Body of pancreas (tissue), 4 donors: ENCODE data around the gene SLC39A3.

Experiments used
- POLR2A ChIP-seq, 3 donors: fragments of 450-650 bp; IDR thresholded peaks; one replicate each; pipeline ENCODE4 v1.6.1; 2016; ENCODE audit warnings: antibody characterized with exemption in 3 of 3, mild to moderate bottlenecking in 2 of 3
- TF ChIP-seq, protein P1 (sequence below), 7 experiments: fragments of 450-650 bp in 4 of 7; fragments of 200-600 bp in 3 of 7; sonication (generic) in 3 of 7; IDR thresholded peaks; one replicate each; pipeline ENCODE4 v1.5.1; 2016 to 2019; ENCODE audit warnings: antibody characterized with exemption in 7 of 7

DNA sequence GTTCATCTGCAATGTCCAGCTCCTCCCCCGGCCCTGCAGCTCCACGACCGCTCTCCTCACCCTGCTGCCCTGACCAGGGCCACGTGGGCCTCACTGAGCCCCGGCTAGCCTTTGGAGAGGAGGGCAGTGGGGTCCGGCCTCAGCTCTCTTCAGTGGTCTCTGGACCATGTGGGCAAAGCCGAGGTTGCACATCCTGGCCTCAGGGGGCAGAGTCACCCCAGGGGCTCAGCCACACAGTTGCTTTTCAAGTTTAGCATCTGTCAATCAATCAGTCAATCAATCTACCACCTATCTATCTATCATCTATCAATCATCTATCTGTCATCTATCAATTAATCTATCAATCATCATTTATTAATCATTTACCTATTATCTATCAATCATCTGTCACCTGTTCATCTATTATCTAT is 15.7 kb downstream of the SLC39A3 start:
- TF ChIP-seq, protein P1, sequence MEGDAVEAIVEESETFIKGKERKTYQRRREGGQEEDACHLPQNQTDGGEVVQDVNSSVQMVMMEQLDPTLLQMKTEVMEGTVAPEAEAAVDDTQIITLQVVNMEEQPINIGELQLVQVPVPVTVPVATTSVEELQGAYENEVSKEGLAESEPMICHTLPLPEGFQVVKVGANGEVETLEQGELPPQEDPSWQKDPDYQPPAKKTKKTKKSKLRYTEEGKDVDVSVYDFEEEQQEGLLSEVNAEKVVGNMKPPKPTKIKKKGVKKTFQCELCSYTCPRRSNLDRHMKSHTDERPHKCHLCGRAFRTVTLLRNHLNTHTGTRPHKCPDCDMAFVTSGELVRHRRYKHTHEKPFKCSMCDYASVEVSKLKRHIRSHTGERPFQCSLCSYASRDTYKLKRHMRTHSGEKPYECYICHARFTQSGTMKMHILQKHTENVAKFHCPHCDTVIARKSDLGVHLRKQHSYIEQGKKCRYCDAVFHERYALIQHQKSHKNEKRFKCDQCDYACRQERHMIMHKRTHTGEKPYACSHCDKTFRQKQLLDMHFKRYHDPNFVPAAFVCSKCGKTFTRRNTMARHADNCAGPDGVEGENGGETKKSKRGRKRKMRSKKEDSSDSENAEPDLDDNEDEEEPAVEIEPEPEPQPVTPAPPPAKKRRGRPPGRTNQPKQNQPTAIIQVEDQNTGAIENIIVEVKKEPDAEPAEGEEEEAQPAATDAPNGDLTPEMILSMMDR (IDR thresholded peaks at IDR 0.05) = no peak
- TF ChIP-seq POLR2A (IDR thresholded peaks at IDR 0.05) = no peak
